Peyer's patch (tissue), 4 donors: ENCODE data around the gene DCBLD2. TPM values are rescaled to one million over a fixed set of nuclear protein-coding genes. Genes with fewer than 3 reads are reported as not detected.

ENCODE experiments used
- DNase-seq, 3 donors: peaks; one replicate each; pipeline ENCODE4 v3.0.0-alpha.2; 2017 to 2019
- H3K27ac ChIP-seq, 4 donors: fragments of 200-600 bp; sonication (generic); one replicate each; pipeline ENCODE4 v1.5.1; 2016 to 2019
- H3K27me3 ChIP-seq, 2 donors: fragments of 200-600 bp; sonication (generic); one replicate each; pipeline ENCODE4 v1.5.1; 2019
- H3K36me3 ChIP-seq, 3 donors: fragments of 200-600 bp; sonication (generic); one replicate each; pipeline ENCODE4 v1.5.1; 2016 to 2019
- H3K4me1 ChIP-seq, 4 donors: fragments of 200-600 bp; sonication (generic); one replicate each; pipeline ENCODE4 v1.5.1; 2016 to 2019
- H3K4me3 ChIP-seq, 4 donors: fragments of 200-600 bp; sonication (generic); 1 replicate in 3 of 4; 2 replicates in 1 of 4; pipeline ENCODE4 v1.5.1; 2016 to 2019; ENCODE audit warnings: mild to moderate bottlenecking in 1 of 4
- H3K9me3 ChIP-seq, 4 donors: fragments of 200-600 bp; sonication (generic); one replicate each; pipeline ENCODE4 v1.5.1; 2016 to 2019; ENCODE audit warnings: mild to moderate bottlenecking in 1 of 4
- CTCF ChIP-seq, 6 experiments: fragments of 450-650 bp in 4 of 6; fragments of 200-600 bp in 2 of 6; sonication (generic) in 1 of 6; IDR thresholded peaks; one replicate each; pipeline ENCODE4 v1.5.1; 2017 to 2019; ENCODE audit warnings: antibody characterized with exemption in 6 of 6, mild to moderate bottlenecking in 3 of 6, moderate library complexity in 1 of 6
- POLR2A ChIP-seq, 2 donors: fragments of 450-650 bp; IDR thresholded peaks; one replicate each; pipeline ENCODE4 v1.5.1; 2017; ENCODE audit warnings: antibody characterized with exemption in 2 of 2, mild to moderate bottlenecking in 2 of 2, moderate library complexity in 2 of 2
- total RNA-seq, 4 donors: library from RNA; depleted of rRNA; stranded (reverse); fragments of >200 nt; gene quantifications; one replicate each; pipeline ENCODE4 v1.1.0, GENCODE V29; 2016

DCBLD2 gene
- total RNA-seq, 4 donors from 2014 or later = 4.8 to 9.1 (median 7.0) TPM

GRCh38 chr3:98787181-98787580, 114.3 kb downstream of the DCBLD2 start:
- no peaks in the 10 kb centered on the region for H3K36me3 ChIP-seq
- TF ChIP-seq CTCF (IDR thresholded peaks at IDR 0.05) (no peak), POLR2A (IDR thresholded peaks at IDR 0.05) (no peak)
- no peaks in the 10 kb centered on the region for H3K4me1 ChIP-seq
- DNase-seq = no peak
- no peaks in the 10 kb centered on the region for H3K9me3 ChIP-seq
- no peak overlapping the region for H3K4me3 ChIP-seq
- no peaks in the 10 kb centered on the region for H3K27me3 ChIP-seq
- H3K27ac ChIP-seq = no peak overlapping the region

- no peaks in the 10 kb centered on the region for H3K27me3 ChIP-seq
- TF ChIP-seq CTCF (IDR thresholded peaks at IDR 0.05) (no peak), POLR2A (IDR thresholded peaks at IDR 0.05) (no peak)
- no peak for DNase-seq
- H3K36me3 ChIP-seq = no peaks in the 10 kb centered on the region
- H3K4me3 ChIP-seq = no peak overlapping the region
- H3K9me3 ChIP-seq = no peaks in the 10 kb centered on the region
- H3K4me1 ChIP-seq = no peaks in the 10 kb centered on the region
- H3K27ac ChIP-seq = no peak overlapping the region
Observed at GRCh38 chr3:98786364-98787006, 115.0 kb downstream of the DCBLD2 start.

GRCh38 chr3:98784666-98785600, 116.6 kb downstream of the DCBLD2 start:
- Histone ChIP-seq H3K4me3 (no peak overlapping the region), H3K36me3 (no peaks in the 10 kb centered on the region), H3K9me3 (no peaks in the 10 kb centered on the region), H3K4me1 (no peaks in the 10 kb centered on the region), H3K27me3 (no peaks in the 10 kb centered on the region), H3K27ac (no peak overlapping the region)
- TF ChIP-seq CTCF (IDR thresholded peaks at IDR 0.05) (no peak), POLR2A (IDR thresholded peaks at IDR 0.05) (no peak)
- DNase-seq = no peak

GRCh38 chr3:98784042-98784441, 117.5 kb downstream of the DCBLD2 start:
- no peaks in the 10 kb centered on the region for H3K36me3 ChIP-seq
- DNase-seq = no peak
- no peak overlapping the region for H3K27ac ChIP-seq
- no peak overlapping the region for H3K4me3 ChIP-seq
- TF ChIP-seq POLR2A (IDR thresholded peaks at IDR 0.05) = no peak
- TF ChIP-seq CTCF (IDR thresholded peaks at IDR 0.05) = no peak
- no peaks in the 10 kb centered on the region for H3K27me3 ChIP-seq
- H3K4me1 ChIP-seq = no peaks in the 10 kb centered on the region
- no peaks in the 10 kb centered on the region for H3K9me3 ChIP-seq

GRCh38 chr3:98782824-98783500, 118.5 kb downstream of the DCBLD2 start:
- TF ChIP-seq POLR2A (IDR thresholded peaks at IDR 0.05) = no peak
- TF ChIP-seq CTCF (IDR thresholded peaks at IDR 0.05) = no peak
- no peak overlapping the region for H3K4me3 ChIP-seq
- H3K36me3 ChIP-seq = no peaks in the 10 kb centered on the region
- H3K27ac ChIP-seq = no peak overlapping the region
- no peak for DNase-seq
- no peaks in the 10 kb centered on the region for H3K9me3 ChIP-seq
- H3K27me3 ChIP-seq = no peaks in the 10 kb centered on the region
- no peaks in the 10 kb centered on the region for H3K4me1 ChIP-seq
